Testis (tissue), 2 donors: ENCODE data around the gene CCDC158.

Experiments
- POLR2A ChIP-seq: fragments of 450-650 bp; IDR thresholded peaks from one replicate; pipeline ENCODE4 v1.6.1; 2017; ENCODE audit warnings: antibody characterized with exemption, mild to moderate bottlenecking, moderate library complexity
- TF ChIP-seq, protein P1 (sequence below), 3 experiments: fragments of 450-650 bp in 2 of 3; fragments of 200-600 bp in 1 of 3; sonication (generic) in 1 of 3; IDR thresholded peaks; one replicate each; pipeline ENCODE4 v1.5.1; 2016 to 2019; ENCODE audit warnings: antibody characterized with exemption in 3 of 3, mild to moderate bottlenecking in 2 of 3, moderate library complexity in 1 of 3

DNA sequence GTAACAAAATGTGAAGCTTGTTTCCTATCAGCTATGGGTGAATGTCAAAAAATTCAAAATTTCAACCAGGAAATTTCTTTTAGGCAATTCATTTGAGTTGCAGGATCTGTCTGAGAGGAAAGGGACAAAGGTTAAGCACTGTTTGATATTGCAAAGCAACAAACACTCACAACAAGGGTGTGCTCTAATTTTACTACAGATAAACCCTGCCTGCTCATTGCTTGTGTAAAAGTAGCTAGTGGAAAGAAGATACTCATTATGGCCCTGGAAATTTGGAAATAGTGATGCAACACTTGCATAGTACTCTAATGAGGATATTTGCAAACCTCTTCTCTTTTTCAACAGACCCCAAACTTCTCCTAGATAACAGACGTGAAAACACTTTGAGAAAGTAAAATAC lies 142.4 kb downstream of the CCDC158 start:
- TF ChIP-seq, protein P1, sequence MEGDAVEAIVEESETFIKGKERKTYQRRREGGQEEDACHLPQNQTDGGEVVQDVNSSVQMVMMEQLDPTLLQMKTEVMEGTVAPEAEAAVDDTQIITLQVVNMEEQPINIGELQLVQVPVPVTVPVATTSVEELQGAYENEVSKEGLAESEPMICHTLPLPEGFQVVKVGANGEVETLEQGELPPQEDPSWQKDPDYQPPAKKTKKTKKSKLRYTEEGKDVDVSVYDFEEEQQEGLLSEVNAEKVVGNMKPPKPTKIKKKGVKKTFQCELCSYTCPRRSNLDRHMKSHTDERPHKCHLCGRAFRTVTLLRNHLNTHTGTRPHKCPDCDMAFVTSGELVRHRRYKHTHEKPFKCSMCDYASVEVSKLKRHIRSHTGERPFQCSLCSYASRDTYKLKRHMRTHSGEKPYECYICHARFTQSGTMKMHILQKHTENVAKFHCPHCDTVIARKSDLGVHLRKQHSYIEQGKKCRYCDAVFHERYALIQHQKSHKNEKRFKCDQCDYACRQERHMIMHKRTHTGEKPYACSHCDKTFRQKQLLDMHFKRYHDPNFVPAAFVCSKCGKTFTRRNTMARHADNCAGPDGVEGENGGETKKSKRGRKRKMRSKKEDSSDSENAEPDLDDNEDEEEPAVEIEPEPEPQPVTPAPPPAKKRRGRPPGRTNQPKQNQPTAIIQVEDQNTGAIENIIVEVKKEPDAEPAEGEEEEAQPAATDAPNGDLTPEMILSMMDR (IDR thresholded peaks at IDR 0.05): no peak
- TF ChIP-seq POLR2A: no peak
